Prostate gland (tissue), 2 donors: ENCODE results near the gene TMEM120A. TPM values are rescaled to one million over a fixed set of nuclear protein-coding genes. Genes with fewer than 3 reads are reported as not detected.

Experiments
- DNase-seq: peaks from one replicate; pipeline ENCODE4 v3.0.0-alpha.2; 2019; ENCODE audit warnings: low spot score
- H3K27ac ChIP-seq, 2 donors: fragments of 200-600 bp; sonication (generic); 2 replicates each; pipeline ENCODE4 v1.5.1; 2017 to 2019
- H3K27me3 ChIP-seq: fragments of 200-600 bp; sonication (generic); replicated peaks from 2 replicates; pipeline ENCODE4 v1.5.1; 2019; ENCODE audit not compliant: insufficient read depth
- H3K36me3 ChIP-seq, 2 donors: fragments of 200-600 bp; sonication (generic); 1 replicate in 1 of 2; 2 replicates in 1 of 2; pipeline versions ENCODE4 v1.5.1 to v1.8.1; 2017 to 2019
- H3K4me1 ChIP-seq: fragments of 200-600 bp; sonication (generic); replicated peaks from 2 replicates; pipeline ENCODE4 v1.5.1; 2019
- H3K4me3 ChIP-seq, 2 donors: fragments of 200-600 bp; sonication (generic); 2 replicates each; pipeline ENCODE4 v1.5.1; 2017 to 2019
- H3K9me3 ChIP-seq: fragments of 200-600 bp; sonication (generic); 2 replicates; pipeline ENCODE4 v1.5.1; 2017
- POLR2A ChIP-seq: fragments of 450-650 bp; IDR thresholded peaks from one replicate; pipeline ENCODE4 v1.6.1; 2016; ENCODE audit warnings: antibody characterized with exemption, mild to moderate bottlenecking
- POLR2AphosphoS5 ChIP-seq: sonication (generic); formaldehyde crosslinking; IDR thresholded peaks from one replicate; pipeline ENCODE4 v1.6.1; 2017; ENCODE audit warnings: antibody characterized with exemption
- WGBS: methylation state at CpG from one replicate; pipeline ENCODE4 v1.1.5; 2018; 5-methylcytosine and 5-hydroxymethylcytosine counted together
- intact Hi-C: fragments of 100-400 bp; cut with DNase I; formaldehyde crosslinking; loops from one replicate; pipeline ENCODE4 v1.14.2; 2022
- small RNA-seq, 2 donors: library from RNA; depleted of rRNA; stranded (forward); fragments of <200 nt; gene quantifications; one replicate each; pipeline ENCODE3, GENCODE V24; 2016
- total RNA-seq, 2 donors: library from RNA; depleted of rRNA; stranded (reverse); fragments of >200 nt; gene quantifications; one replicate each; pipeline ENCODE4 v1.1.0, GENCODE V29; 2016
- TF ChIP-seq, protein P1 (sequence below), 4 experiments: fragments of 200-600 bp in 2 of 4; fragments of 450-650 bp in 2 of 4; sonication (generic) in 2 of 4; IDR thresholded peaks; 1 replicate in 3 of 4; 2 replicates in 1 of 4; pipeline ENCODE4 v1.5.1; 2016 to 2019; ENCODE audit warnings: antibody characterized with exemption in 4 of 4, mild to moderate bottlenecking in 2 of 4, moderate library complexity in 2 of 4

The TMEM120A gene
- total RNA-seq, 2 donors from 2014 or later, result 20.2 to 40.8 TPM

DNA sequence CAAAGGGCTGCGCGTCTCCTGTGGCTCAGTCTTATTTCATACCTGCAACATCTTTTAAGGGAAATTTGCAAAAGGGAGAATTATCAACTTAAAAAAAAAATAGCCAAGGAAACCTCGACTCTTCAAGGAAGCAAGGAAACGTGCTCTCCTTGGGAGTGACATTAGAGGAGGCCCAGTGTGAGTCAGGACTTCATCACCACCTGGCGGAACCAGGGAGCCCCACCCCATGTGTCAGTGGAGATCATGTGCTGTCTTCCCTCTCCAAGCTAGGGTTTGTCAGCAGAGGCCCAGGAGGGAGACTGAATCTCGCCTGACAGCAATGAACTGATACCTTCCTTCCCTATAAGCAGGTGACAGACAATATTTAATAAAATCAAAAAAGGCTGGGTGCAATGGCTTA is 50.5 kb downstream of the TMEM120A start:
- H3K36me3 ChIP-seq, result no peaks in the 10 kb centered on the region
- intact Hi-C loops, result no loop called here
- H3K4me3 ChIP-seq, result no peak overlapping the region
- TF ChIP-seq, protein P1, sequence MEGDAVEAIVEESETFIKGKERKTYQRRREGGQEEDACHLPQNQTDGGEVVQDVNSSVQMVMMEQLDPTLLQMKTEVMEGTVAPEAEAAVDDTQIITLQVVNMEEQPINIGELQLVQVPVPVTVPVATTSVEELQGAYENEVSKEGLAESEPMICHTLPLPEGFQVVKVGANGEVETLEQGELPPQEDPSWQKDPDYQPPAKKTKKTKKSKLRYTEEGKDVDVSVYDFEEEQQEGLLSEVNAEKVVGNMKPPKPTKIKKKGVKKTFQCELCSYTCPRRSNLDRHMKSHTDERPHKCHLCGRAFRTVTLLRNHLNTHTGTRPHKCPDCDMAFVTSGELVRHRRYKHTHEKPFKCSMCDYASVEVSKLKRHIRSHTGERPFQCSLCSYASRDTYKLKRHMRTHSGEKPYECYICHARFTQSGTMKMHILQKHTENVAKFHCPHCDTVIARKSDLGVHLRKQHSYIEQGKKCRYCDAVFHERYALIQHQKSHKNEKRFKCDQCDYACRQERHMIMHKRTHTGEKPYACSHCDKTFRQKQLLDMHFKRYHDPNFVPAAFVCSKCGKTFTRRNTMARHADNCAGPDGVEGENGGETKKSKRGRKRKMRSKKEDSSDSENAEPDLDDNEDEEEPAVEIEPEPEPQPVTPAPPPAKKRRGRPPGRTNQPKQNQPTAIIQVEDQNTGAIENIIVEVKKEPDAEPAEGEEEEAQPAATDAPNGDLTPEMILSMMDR (IDR thresholded peaks at IDR 0.05), result no peak
- TF ChIP-seq POLR2AphosphoS5 (no peak), POLR2A (no peak)
- no peak for DNase-seq
- no peak overlapping the region for H3K27ac ChIP-seq
- peaks cover 4% of the 10 kb centered on the region for H3K4me1 ChIP-seq
- H3K9me3 ChIP-seq, result no peaks in the 10 kb centered on the region
- WGBS, result 91% methylated on average over 6 of the region's 6 CpGs
- no peaks in the 10 kb centered on the region for H3K27me3 ChIP-seq

DNA sequence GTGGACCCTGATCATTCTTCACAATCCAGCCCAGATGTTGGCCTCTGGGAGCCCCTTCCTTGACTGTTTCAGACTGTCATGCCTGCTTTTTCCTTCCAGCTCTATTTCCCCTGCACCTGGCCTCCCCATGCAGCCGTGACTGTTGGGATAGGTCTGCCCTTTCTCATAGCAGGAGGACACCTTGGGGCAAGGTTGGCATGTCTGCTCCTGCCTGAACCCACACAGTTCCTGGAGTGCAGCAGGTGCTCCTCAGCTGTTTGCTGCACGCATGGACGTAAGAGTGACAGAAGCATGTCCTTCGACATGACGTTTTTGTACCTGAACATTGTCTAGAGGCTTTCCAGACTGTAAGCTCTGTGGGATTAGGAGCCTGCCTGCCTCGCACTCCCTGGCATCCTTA is 55.5 kb downstream of the TMEM120A start:
- H3K36me3 ChIP-seq, result no peaks in the 10 kb centered on the region
- WGBS, result 55% methylated on average over 6 of the region's 6 CpGs
- no peak overlapping the region for H3K27ac ChIP-seq
- intact Hi-C loops, result no loop called here
- no peak overlapping the region for H3K4me3 ChIP-seq
- DNase-seq, result no peak
- no peaks in the 10 kb centered on the region for H3K4me1 ChIP-seq
- H3K27me3 ChIP-seq, result no peaks in the 10 kb centered on the region
- H3K9me3 ChIP-seq, result no peaks in the 10 kb centered on the region
- TF ChIP-seq, protein P1 (IDR thresholded peaks at IDR 0.05), result no peak
- TF ChIP-seq POLR2A, result no peak
- no peak for TF ChIP-seq POLR2AphosphoS5

DNA sequence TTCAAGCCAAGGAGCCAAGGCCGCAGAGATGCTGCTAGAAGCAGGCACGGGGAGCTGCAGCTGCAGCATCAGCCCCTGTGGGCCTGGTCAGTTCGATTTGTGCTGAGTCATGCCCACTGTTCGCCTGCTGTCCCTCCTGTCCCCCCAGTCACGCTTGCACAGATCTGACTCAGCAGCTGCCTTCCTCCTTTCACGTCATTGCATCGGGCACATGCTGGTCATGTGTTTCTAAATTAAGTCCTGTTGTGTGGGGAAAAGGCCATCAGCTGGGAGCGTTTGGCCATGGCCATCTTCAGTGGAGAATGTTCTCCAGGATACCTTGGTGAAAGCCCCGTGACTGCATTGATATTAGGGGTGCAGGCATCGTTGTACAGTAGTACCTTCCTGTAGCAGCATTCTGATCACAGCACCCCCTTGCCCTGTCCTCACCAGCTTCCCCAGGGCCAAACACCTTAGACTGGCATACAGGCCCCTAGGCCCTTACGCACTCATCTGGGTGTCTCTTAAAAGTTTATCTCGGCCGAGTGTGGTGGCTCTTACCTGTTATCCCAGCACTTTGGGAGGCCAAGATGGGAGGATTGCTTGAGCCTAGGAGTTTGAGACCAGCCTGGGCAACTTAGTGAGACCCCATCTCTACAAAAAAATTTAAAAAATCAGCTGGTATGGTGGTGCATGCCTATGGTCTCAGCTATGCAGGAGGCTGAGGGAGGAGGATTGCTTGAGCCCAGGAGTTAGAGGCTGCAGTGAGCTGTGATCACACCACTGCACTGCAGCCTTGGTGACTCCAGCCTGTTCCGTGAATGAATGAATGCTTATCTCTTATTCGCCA is 56.2 kb downstream of the TMEM120A start:
- no peaks in the 10 kb centered on the region for H3K27me3 ChIP-seq
- intact Hi-C loops, result no loop called here
- no peak overlapping the region for H3K4me3 ChIP-seq
- 72% methylated on average over 15 of the region's 15 CpGs for WGBS
- no peak for DNase-seq
- H3K36me3 ChIP-seq, result no peaks in the 10 kb centered on the region
- H3K27ac ChIP-seq, result no peak overlapping the region
- H3K4me1 ChIP-seq, result no peaks in the 10 kb centered on the region
- TF ChIP-seq POLR2AphosphoS5, result peak; percentile 43
- TF ChIP-seq, protein P1 (IDR thresholded peaks at IDR 0.05), result no peak
- no peaks in the 10 kb centered on the region for H3K9me3 ChIP-seq

Small RNA genes lying within 50 kb of the gene (small RNA-seq; reads per million reads assigned to genes)
- 3.6 to 7.3 reads per million in 2 donors for gene SNORA14A

Other genes with a start within 250 kb of the TMEM120A start
- gene CCL26, start 222.4 kb downstream of the TMEM120A start, total RNA-seq, result not detected
- gene CCL24, start 180.8 kb downstream of the TMEM120A start, total RNA-seq, result not detected
- gene RHBDD2, start 115.6 kb downstream of the TMEM120A start, total RNA-seq, result 100 to 1,000 TPM; 101 to 130 TPM
- 100 to 1,000 TPM in 1 of 2 donors, 10 to 100 TPM in 1; 88.0 to 136 TPM for gene POR, start 79.4 kb downstream of the TMEM120A start, total RNA-seq
- 10 to 100 TPM; 29.8 to 94.5 TPM for gene STYXL1, start 53.4 kb upstream of the TMEM120A start, total RNA-seq
- gene MDH2, start 53.5 kb upstream of the TMEM120A start, total RNA-seq, result 100 to 1,000 TPM; 116 to 117 TPM
- 1 to 10 TPM; 3.1 to 6.8 TPM for gene SRRM3, start 207.3 kb upstream of the TMEM120A start, total RNA-seq